Lower leg skin (tissue), 3 donors: Measurements from ENCODE around the gene STK16.

Source experiments
- POLR2A ChIP-seq, 2 donors: fragments of 450-650 bp; IDR thresholded peaks; one replicate each; pipeline ENCODE4 v1.6.1; 2016 to 2017; ENCODE audit warnings: antibody characterized with exemption in 2 of 2, mild to moderate bottlenecking in 1 of 2, moderate library complexity in 1 of 2
- TF ChIP-seq, protein P1 (sequence below), 3 donors: fragments of 450-650 bp; IDR thresholded peaks; one replicate each; pipeline ENCODE4 v1.5.1; 2016; ENCODE audit warnings: antibody characterized with exemption in 3 of 3, mild to moderate bottlenecking in 3 of 3, moderate library complexity in 2 of 3

DNA sequence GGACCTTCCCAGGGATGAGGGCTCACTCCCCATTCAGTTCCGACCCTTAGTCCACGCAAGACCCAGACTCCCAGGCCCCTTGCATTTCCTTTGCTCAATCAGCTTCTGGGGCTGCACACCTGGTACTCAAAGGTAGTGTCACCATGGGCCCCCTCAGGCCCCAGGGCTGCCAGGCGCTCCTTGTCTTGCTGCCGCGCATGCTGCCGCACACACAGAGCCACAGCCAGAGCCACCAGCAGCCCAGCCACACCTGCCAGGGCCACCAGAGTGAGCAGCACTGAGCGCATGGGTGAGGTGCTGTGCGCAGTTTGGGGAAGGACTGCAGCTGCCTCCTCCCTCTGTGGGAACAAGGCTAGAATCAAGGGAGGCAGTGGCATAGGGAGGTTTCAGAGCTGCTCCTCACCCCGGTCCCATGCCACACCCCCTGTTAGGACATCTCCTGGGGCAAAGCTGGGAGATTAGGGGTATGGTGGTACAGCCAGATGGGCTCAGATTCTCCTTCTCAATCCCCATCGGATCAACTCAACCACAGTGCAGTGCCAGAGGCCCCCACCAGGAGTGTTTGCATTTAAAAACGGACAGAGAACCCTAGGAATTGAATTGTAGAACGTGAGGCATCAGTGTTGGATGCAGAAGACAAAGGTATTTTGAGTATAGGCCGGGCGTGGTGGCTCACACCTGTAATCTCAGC lies 52.6 kb downstream of the STK16 start:
- TF ChIP-seq, protein P1, sequence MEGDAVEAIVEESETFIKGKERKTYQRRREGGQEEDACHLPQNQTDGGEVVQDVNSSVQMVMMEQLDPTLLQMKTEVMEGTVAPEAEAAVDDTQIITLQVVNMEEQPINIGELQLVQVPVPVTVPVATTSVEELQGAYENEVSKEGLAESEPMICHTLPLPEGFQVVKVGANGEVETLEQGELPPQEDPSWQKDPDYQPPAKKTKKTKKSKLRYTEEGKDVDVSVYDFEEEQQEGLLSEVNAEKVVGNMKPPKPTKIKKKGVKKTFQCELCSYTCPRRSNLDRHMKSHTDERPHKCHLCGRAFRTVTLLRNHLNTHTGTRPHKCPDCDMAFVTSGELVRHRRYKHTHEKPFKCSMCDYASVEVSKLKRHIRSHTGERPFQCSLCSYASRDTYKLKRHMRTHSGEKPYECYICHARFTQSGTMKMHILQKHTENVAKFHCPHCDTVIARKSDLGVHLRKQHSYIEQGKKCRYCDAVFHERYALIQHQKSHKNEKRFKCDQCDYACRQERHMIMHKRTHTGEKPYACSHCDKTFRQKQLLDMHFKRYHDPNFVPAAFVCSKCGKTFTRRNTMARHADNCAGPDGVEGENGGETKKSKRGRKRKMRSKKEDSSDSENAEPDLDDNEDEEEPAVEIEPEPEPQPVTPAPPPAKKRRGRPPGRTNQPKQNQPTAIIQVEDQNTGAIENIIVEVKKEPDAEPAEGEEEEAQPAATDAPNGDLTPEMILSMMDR (IDR thresholded peaks at IDR 0.05), result no peak
- no peak for TF ChIP-seq POLR2A (IDR thresholded peaks at IDR 0.05)
